LNCAP (cell line): ENCODE data around the gene ANKRD53.

Experiments used
- TF ChIP-seq, protein P1 (sequence below): fragments of 450-650 bp; IDR thresholded peaks from 2 replicates; pipeline ENCODE4 v1.5.1; 2017; ENCODE audit warnings: mild to moderate bottlenecking

ANKRD53 gene

DNA sequence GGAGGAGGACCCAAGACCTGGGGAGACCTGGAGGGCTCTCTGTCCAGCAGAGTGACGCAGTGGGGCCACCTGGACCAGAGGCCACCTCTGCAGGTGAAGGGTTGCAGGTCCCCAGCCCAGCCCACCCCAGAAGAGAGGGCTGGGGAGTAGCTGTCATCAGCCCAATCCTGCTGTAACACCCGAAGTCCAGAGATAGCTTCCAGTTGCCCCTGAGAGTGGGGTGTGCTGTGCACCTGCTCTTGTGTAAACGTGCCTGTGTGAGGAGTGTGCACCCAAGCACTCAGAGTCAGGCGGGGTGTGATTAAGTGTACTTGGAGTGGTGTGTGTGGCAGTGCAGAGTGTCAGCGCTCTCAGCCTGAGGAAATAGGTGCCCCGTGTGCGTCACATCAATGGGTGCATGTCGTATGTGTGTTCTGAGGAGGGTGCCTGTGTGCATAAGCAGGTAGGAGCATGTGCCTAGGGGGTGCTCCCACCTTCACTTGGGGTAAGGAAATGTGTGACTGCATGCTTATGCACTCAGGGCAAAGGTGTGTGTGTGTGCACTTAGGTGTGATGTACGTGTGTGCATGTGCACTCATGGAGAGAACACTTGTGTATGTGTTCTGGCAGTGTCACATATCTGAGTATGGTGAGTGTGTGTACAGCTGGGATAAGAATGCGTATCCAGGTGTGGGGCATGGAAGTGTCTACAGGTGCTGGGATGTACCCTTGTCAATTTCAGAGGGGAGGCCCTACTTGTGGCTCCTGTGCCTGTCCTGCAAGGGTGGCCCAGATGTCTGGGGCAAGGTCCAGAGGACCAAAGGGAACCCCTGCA, 42.1 kb upstream of the ANKRD53 start:
- TF ChIP-seq, protein P1, sequence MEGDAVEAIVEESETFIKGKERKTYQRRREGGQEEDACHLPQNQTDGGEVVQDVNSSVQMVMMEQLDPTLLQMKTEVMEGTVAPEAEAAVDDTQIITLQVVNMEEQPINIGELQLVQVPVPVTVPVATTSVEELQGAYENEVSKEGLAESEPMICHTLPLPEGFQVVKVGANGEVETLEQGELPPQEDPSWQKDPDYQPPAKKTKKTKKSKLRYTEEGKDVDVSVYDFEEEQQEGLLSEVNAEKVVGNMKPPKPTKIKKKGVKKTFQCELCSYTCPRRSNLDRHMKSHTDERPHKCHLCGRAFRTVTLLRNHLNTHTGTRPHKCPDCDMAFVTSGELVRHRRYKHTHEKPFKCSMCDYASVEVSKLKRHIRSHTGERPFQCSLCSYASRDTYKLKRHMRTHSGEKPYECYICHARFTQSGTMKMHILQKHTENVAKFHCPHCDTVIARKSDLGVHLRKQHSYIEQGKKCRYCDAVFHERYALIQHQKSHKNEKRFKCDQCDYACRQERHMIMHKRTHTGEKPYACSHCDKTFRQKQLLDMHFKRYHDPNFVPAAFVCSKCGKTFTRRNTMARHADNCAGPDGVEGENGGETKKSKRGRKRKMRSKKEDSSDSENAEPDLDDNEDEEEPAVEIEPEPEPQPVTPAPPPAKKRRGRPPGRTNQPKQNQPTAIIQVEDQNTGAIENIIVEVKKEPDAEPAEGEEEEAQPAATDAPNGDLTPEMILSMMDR = no peak

DNA sequence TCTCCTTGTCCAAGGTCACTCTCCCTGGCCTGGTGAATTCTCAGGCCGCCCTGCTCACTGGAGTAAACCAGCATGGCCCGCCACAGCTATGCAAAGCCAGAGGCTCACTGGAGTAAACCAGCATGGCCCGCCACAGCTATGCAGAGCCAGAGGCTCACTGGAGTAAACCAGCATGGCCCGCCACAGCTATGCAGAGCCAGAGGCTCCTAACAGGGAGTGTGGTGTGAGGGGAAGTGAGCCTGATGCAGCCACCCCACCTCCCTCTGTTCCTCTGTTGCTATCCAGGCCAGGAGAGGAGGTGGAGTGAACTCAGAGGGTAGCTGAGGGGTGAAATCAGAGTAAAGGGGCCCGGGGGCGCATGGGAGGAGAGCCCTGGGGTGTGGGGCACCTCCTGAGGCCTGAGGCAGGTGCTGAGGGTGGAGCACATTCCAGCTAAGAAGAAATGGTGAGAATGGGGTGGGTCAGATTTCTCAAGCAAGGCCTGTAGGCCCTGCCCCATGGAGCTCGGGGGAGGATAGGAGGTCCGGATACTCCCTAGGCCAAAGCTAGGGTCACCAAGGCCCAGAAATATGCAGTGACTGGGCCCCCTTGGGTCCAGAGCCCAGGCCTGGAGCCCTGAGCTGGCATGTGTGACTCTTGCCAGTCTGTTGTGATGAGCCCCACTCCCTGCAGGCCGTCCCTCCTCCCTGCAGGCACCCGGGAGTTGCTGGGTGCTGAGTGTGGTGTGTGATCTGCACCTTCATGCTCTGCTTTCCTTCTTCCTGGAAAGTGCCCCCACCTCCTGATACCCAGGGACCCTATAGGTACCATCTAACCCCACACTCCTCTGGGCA, 41.2 kb upstream of the ANKRD53 start:
- TF ChIP-seq, protein P1 = no peak

DNA sequence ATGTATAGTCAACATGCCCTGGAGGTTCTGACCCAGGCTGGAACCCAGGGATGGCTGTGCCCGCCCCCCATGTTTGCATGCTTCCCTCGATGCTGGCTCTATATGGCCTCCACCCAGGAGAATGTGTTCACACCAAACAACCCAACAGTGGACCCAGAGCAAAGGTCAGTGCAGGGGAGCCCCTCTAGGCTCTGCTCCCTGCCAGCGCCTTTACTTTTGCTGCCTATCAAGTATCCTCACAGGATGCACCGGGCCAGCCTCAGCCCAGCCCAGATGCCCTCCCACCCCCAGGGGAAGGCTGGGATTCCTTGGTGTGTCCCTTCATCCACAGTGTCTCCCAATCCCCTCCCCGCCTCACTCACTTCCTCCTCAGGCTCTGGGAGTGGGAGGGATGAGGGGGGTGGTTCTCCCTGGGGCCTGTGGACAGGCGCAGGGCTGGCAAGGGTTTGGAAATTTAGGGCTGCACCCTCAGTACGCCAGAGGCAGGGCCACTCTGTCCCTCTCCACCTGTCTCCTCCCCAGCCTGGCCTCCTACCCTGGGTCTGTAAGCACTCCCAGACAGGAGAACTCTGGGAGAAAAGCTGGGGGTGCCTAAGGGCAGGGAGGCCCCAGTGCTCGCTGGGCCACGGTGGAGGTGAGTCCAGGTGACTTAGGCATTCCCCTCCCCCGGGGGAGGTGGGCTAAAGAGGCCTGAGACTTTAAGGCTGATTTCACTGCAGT, 40.4 kb upstream of the ANKRD53 start:
- TF ChIP-seq, protein P1 = no peak

DNA sequence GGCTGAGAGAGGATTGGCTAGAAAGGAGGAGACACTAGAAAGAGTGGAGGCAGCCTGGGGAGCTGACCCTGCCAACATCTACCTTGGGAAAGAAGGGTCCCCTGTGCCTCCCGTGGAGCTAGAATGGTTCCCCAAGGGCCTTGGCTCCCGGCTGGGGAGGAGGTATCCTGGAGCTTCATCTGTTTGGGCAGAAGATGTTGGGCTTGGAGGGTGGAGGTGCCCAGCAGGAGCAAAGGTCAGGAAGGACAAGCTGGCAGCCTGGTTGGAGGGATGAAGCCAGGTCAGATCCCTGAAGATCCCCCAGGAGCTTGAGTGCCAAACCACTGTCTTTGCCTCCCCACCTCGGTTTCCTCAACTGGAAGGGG, 39.9 kb upstream of the ANKRD53 start:
- TF ChIP-seq, protein P1 = no peak

DNA sequence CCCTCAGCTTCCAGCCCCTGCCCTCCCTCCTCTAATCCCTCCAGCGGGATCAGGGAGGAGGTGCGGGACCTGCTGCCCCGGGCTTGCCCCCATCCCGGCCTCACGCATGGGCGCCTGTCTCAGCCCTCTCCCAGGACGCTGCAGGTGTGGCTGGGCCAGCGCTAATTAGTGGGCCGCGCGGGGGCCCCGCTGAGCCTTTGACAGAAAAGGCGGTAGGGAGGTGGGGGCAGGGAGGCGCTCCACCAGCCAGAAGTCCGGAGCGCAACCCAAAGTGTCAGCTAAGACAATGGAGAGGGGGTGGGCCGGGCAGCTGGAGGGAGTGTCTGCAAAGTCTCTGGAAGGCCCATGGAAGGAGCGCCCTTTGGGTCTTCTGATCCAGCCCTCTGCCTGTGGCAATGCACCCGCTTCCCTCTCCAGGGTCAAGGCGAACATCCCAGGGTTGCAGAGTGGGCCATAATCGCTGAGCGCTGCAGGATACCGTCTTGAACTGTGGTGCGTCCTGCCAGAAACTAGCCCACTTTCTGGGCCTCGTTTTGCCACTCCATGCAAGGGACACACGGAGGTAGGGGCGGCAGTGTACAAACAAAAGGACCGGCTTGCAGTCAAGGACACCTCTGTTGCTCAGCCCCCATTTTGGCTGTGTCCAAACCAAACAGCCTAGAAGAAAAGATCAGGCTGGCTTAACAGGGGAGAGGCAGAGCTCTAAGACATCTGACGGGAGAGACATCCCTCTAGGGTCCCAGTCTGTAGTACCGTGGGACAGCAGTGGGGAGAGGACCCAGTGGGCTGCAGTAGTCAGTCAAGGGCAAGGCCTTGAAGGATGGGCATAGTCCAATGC, 39.2 kb upstream of the ANKRD53 start:
- TF ChIP-seq, protein P1 = no peak

DNA sequence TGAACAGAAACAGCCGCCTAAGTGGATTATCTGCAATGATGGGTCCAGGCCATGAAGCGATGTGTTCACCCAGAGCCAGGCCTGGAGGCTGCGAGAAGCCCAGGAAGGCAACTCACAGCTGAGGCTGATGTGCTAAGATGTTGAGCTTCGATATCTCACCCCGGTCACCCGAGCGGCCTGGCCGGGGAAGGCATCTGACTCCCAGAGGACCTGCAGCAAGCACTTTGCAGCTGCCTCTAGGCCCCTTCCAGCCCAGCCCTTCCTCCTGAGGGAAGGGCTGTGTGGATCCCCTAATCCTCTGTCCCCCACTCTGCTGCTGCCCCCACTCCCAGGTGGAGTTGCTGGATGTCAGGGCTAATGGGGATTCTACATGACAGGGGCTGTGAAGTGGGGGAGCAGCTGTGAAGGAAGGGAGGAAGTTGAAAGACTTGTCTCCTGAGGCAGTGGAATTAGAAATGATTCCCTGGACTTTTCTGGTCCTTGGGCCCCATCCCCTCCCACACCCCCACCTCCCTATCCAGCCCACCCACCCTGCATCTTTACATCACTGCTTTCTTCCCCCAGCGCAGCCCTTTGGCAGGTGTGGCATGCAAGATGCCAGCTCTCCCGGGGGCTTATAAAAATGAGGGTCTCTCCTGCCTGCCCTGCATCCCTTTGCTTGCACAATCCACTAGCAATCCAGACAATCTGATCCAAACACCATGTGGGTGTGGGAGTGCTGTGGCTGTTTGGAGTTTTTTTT, 38.4 kb upstream of the ANKRD53 start:
- TF ChIP-seq, protein P1 = no peak
